ENCODE data around the gene FYN. TPM values are rescaled to one million over a fixed set of nuclear protein-coding genes. Genes with fewer than 3 reads are reported as not detected.
A peak's percentile ranks its signal among the peaks of the same experiment; 100 is the strongest.

FYN gene
- total RNA-seq, 4 donors from 2014 or later: 143 to 219 (median 165) TPM

- H3K9me3 ChIP-seq: no peaks in the 10 kb centered on the region
- TF ChIP-seq POLR2A (IDR thresholded peaks at IDR 0.05) (no peak), EP300 (IDR thresholded peaks at IDR 0.05) (no peak), CTCF (IDR thresholded peaks at IDR 0.05) (no peak)
- no peaks in the 10 kb centered on the region for H3K27me3 ChIP-seq
- no peak overlapping the region for H3K27ac ChIP-seq
- DNase-seq (ENCODE audit: low spot score in 2 of 2): no peak
- 79 to 81% methylated on average over 12 of the region's 12 CpGs for WGBS, 2 donors
- no peaks in the 10 kb centered on the region for H3K36me3 ChIP-seq
- H3K4me1 ChIP-seq: peaks cover 0 to 4% (median 0%) of the 10 kb centered on the region in 4 donors
- H3K4me3 ChIP-seq: no peak overlapping the region
Observed at GRCh38 chr6:111615916-111616612, 257.2 kb downstream of the FYN start.

- TF ChIP-seq EP300 (IDR thresholded peaks at IDR 0.05): peak in 1 of 2 donors; percentile 2
- TF ChIP-seq CTCF (IDR thresholded peaks at IDR 0.05): no peak
- no peak for TF ChIP-seq POLR2A (IDR thresholded peaks at IDR 0.05)
- Histone ChIP-seq H3K9me3 (no peaks in the 10 kb centered on the region), H3K4me3 (no peak overlapping the region), H3K4me1 (peaks cover 0 to 4% (median 0%) of the 10 kb centered on the region in 4 donors), H3K27ac (no peak overlapping the region), H3K27me3 (no peaks in the 10 kb centered on the region), H3K36me3 (no peaks in the 10 kb centered on the region)
- no peak for DNase-seq (ENCODE audit: low spot score in 2 of 2)
- WGBS, 2 donors: 50 to 56% methylated on average over 12 of the region's 12 CpGs
Observed at GRCh38 chr6:111614833-111615582, 258.2 kb downstream of the FYN start.

- no peaks in the 10 kb centered on the region for H3K36me3 ChIP-seq
- DNase-seq (ENCODE audit: low spot score in 2 of 2): no peak
- no peak overlapping the region for H3K4me3 ChIP-seq
- TF ChIP-seq POLR2A (IDR thresholded peaks at IDR 0.05): no peak
- no peak for TF ChIP-seq EP300 (IDR thresholded peaks at IDR 0.05)
- TF ChIP-seq CTCF (IDR thresholded peaks at IDR 0.05): no peak
- no peaks in the 10 kb centered on the region for H3K27me3 ChIP-seq
- WGBS, 2 donors: 94 to 96% methylated on average over 3 of the region's 3 CpGs
- peaks cover 0 to 4% (median 0%) of the 10 kb centered on the region in 4 donors for H3K4me1 ChIP-seq
- no peaks in the 10 kb centered on the region for H3K9me3 ChIP-seq
- no peak overlapping the region for H3K27ac ChIP-seq
Observed at GRCh38 chr6:111612379-111612778, 260.9 kb downstream of the FYN start.

- 93 to 100% methylated on average over 2 of the region's 2 CpGs for WGBS, 2 donors
- Histone ChIP-seq H3K9me3 (no peaks in the 10 kb centered on the region), H3K27ac (no peak overlapping the region), H3K27me3 (no peaks in the 10 kb centered on the region), H3K4me1 (peaks cover 0 to 10% (median 6%) of the 10 kb centered on the region in 4 donors), H3K36me3 (no peaks in the 10 kb centered on the region), H3K4me3 (no peak overlapping the region)
- TF ChIP-seq CTCF (IDR thresholded peaks at IDR 0.05): no peak
- TF ChIP-seq EP300 (IDR thresholded peaks at IDR 0.05): no peak
- no peak for TF ChIP-seq POLR2A (IDR thresholded peaks at IDR 0.05)
- no peak for DNase-seq (ENCODE audit: low spot score in 2 of 2)
Observed at GRCh38 chr6:111610548-111611172, 262.6 kb downstream of the FYN start.

Other genes with a start within 250 kb of the FYN start
- gene CCN6, start 180.7 kb upstream of the FYN start, total RNA-seq: under 1 TPM in 2 of 4 donors, not detected in 2; 0.39 to 0.42 TPM
- gene TUBE1, start 214.0 kb upstream of the FYN start, total RNA-seq: 10 to 100 TPM; 47.2 to 64.5 (median 50.7) TPM
- 10 to 100 TPM; 18.0 to 32.1 (median 23.9) TPM for gene FAM229B, start 214.1 kb upstream of the FYN start, total RNA-seq

All from tibial nerve (tissue), 4 donors.